Measurements from ENCODE around the gene WRAP53.

WRAP53 gene

GRCh38 chr17:7651097-7651664 is 37.1 kb upstream of the WRAP53 start:
- TF ChIP-seq CTCF (IDR thresholded peaks at IDR 0.05; ENCODE audit: insufficient read depth, missing control alignments): no peak
- DNase-seq (ENCODE audit: insufficient read length, low spot score) (no peak), FAIRE-seq (no peak)

- TF ChIP-seq CTCF (IDR thresholded peaks at IDR 0.05; ENCODE audit: insufficient read depth, missing control alignments): no peak
- FAIRE-seq: no peak
These were observed 36.5 kb upstream of the WRAP53 start for GRCh38 chr17:7651665-7652387.

GRCh38 chr17:7652388-7653356 is 35.6 kb upstream of the WRAP53 start:
- DNase-seq (ENCODE audit: insufficient read length, low spot score) (no peak), FAIRE-seq (no peak)
- TF ChIP-seq CTCF (IDR thresholded peaks at IDR 0.05; ENCODE audit: insufficient read depth, missing control alignments): no peak

More at GRCh38 chr17:7651665-7652387, 36.5 kb upstream of the WRAP53 start:
- no peak for DNase-seq (ENCODE audit: insufficient read length, low spot score)

- FAIRE-seq (no peak), DNase-seq (ENCODE audit: insufficient read length, low spot score) (no peak)
- TF ChIP-seq CTCF (IDR thresholded peaks at IDR 0.05; ENCODE audit: insufficient read depth, missing control alignments): no peak
These were observed 33.3 kb upstream of the WRAP53 start for GRCh38 chr17:7654832-7655540.

- FAIRE-seq (no peak), DNase-seq (ENCODE audit: insufficient read length, low spot score) (no peak)
- TF ChIP-seq CTCF (IDR thresholded peaks at IDR 0.05; ENCODE audit: insufficient read depth, missing control alignments): no peak
These were observed 32.8 kb upstream of the WRAP53 start for GRCh38 chr17:7655541-7655840.

- FAIRE-seq (no peak), DNase-seq (ENCODE audit: insufficient read length, low spot score) (no peak)
- TF ChIP-seq CTCF (IDR thresholded peaks at IDR 0.05; ENCODE audit: insufficient read depth, missing control alignments): no peak
These were observed 31.2 kb upstream of the WRAP53 start for GRCh38 chr17:7656958-7657609.

Data from D721Med (cell line).